CD4-positive, alpha-beta T cell treated with Interleukin-4 for 1 hour (primary cell): ENCODE measurements around the gene PDGFRB.

Experiments used
- DNase-seq, 2 donors: peaks; one replicate each; pipeline ENCODE4 v3.0.0-alpha.2; 2020 to 2022

Gene PDGFRB

GRCh38 chr5:150162142-150162513 lies 6.5 kb upstream of the PDGFRB start:
- DNase-seq, result no peak

GRCh38 chr5:150161242-150162141 lies 5.8 kb upstream of the PDGFRB start:
- peak; percentile 60 to 65 for DNase-seq

GRCh38 chr5:150160448-150161081 lies 4.9 kb upstream of the PDGFRB start:
- DNase-seq, result no peak

GRCh38 chr5:150159741-150160179 lies 4.1 kb upstream of the PDGFRB start:
- no peak for DNase-seq

DNA sequence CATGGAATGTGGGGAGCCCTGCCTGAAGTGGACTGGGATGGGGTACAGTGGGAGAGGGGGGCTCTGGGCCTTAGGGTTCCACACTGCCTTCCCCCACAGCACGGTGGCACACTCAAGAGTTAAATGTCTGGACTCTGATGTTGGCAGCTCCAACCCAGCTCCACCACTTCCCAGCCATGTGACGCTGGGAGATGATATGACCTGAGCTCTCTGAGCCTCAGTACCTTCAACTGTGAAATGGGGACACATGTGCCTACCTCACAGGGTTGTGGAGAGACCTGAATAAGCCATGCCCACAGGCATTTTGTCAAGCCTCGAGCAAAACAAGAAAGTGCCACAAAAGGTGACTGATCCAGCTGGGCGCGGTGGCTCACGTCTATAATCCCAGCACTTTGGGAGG lies 3.4 kb upstream of the PDGFRB start:
- DNase-seq, result no peak

DNA sequence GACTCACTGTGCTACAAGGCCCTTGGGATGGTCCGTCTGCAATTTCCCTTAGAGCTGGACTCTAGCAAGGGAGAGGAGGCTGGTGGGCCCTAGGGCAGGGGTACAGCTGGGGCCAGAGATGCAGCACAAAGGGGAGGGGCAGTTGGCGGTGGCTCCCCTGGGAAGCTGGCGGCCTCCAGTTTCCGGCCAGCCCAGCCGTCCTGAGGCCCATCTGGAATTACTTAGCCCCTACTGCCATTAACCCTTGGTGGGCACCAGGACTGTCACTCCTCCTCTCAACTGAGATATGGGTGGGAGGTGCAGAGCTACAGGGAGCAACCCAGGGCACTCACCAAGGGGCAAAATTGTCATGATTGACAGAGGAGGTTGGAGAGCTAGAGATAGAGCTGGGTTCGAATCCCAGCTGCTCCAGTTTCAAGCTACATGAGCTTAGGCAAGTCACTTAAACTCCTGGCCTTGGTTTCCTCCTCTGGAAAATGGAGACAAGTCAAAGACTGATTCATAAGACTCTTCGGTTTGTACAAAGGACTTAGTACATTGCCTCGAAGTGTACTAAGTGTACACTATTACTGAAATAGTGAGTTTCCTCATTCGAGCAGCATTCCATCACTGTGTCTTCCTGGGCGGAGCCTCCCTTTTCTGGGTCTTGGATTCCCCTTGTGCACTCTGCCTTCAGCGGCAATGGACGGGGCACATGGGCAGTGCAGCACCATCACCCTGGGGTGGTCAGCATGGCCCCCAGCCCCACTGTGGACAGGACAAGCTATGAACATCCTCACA lies 2.7 kb upstream of the PDGFRB start:
- no peak for DNase-seq

DNA sequence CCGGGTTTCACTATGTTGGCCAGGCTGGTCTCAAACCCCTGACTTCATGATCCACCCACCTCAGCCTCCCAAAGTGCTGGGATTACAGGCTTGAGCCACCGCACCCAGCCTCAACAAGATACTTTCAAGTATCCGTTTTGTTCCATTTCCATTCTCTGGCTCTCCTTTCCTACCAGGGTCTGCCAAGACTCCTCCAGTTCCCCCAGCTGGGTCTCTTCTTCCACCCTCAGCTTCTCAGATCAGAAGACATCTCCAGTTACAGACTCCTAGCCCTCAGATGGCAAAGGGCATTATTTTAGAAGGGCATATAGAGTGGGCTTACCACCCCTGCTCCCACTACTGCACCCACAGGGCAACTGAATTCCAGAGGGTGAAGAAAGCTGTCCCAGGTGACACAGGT lies 1.5 kb upstream of the PDGFRB start:
- no peak for DNase-seq

DNA sequence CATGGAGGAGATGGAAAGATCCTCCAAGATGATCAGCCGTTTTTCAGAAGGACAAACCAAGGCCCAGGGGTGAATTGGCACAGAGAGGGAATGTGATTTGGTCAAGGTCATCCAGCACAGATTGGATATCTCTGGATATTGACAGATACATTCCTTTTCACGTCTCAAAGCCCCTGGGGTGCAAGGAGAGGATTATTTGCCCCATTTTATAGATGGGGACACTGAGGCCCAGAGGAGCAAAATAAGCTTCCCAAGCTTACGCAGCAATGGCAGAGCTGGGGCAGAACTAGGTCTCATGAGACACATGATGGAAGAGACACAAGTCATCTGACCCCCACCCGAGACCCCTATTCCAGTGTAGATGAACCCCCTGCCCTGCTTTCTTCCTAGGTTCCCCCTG lies 895 bp upstream of the PDGFRB start:
- DNase-seq, result no peak

GRCh38 chr5:150156027-150156368 lies 353 bp upstream of the PDGFRB start:
- no peak for DNase-seq

DNA sequence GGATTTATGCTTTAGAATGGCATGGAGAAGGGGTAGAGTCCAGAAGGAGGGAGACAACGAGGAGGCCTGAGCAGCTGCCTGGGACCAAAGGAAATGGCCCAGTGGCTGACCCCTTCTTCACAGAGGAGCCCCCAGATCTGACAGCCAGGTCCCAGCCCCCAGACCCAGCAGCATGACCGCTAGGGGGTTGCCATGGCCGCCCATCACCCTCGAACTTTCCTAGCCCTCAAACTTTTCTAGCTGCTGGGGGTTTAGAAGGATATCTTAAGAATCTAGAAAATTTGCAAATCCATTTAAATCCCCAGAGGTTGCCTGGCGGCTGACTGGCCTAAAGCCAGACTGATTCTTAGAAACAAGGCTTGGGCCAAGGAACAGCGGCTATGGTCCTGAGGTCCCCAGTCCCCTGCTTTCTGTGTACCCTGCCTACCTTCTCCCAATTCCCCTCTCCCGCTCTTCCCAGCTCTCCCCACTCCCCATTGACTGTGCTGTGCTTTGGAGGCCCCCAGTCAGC lies 972 bp downstream of the PDGFRB start:
- no peak for DNase-seq

DNA sequence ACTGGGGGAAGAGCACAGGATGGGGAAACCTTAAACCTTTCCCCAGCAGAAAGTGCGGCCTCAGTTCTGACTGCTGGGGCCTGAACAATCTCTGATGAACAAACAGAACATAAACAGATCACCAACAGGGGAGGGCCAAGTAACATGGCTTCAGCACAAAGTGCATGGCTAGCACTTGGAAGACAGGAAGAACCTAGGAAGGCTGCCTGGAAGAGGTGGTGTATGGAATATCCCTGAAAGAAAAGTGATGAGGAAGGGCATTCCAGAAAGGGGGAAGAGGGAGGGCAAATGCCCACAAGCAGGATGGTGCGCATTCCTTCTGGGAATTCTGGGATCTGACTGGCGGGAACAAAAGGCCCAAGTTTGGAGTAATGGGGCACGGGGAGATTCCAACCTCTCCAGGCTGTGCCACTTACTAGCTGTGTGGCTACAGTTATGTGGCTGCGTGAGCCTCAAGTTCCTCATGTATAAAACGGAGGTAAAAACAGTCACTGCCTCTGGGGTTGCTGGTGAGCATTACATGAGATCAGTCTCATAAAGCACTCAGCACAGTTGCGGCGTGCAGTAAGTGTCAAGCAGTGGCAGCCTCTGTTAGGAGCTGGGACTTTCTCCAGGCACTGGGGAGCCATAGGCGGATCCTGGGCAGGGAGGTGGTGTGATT lies 1.6 kb downstream of the PDGFRB start:
- peak; percentile 6 to 13 for DNase-seq

DNA sequence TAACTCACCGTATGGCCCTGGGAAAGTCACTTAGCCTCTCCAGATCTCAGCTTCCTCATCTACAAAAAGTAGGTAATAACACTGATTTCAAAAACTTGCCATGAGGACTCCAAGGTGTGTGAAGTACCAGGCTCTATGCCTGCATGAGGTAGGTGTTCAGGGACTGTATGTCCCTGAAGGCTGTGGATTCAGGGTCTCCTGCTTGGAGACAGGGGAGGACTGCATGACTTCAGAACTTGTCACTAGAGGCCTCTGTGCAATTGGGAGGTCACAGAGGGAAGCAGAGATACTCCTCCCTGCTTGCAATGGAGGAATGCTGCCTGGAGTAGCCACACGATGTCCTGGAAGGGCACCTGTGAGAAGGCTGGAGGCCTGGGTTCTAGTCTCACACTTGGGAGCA lies 2.2 kb downstream of the PDGFRB start:
- no peak for DNase-seq

GRCh38 chr5:150152636-150153462 lies 2.8 kb downstream of the PDGFRB start:
- no peak for DNase-seq

DNA sequence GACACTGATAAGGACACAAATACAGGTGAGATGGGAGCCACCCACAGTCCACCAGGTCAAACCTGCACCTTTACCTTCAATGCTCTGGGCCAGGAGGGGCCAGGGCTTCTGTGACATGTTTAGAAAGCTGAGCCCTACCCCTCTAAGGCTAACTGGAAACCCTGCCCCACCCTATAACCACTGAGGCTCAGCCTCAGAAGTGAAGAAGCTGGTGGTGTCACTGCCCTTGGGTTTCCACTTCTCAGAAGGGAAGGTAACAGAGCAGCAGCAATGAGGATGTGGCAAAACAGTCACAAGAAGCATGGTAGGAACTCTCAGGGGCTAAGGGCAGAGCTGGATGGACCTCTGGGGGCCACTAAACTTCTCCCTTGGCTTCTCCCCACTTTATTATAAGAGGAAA lies 6.0 kb downstream of the PDGFRB start:
- no peak for DNase-seq

DNA sequence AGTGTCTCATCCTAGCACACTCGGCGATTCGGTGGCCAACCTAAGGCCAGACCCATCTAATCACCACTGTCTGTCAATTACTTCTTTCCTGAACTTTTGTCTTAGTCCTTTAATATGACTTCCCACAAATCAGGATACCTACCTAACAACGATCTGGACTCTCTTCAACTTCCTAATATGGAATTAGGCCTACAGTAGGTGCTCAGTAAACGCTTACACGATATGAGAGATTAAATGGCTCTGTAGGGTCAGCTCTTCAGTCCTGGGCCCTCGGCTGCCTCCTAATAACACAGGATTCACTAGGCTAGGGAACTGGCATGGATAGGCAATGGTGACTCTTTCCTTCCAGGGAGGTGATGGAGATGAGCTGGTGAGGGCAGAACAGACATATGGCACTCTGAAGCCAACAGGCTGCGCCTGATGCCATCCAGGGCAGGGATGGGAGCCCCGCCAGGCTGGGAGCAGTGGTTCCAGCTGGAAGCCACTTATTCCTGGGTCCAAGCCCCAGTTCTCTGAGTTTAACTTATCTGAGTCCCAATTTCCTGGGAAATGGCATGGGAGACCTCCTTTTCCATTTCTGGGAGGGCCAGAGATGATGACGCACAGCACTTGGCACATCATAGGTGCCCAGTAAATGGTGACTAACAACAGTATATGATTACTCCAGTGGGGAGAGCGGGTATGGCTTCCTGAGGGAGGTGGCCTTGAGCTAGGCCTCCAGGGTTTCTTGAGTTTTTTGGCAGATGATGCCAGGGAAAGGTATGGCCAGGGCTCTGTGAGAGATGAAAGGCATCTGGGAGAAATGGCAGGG lies 7.3 kb downstream of the PDGFRB start:
- no peak for DNase-seq

DNA sequence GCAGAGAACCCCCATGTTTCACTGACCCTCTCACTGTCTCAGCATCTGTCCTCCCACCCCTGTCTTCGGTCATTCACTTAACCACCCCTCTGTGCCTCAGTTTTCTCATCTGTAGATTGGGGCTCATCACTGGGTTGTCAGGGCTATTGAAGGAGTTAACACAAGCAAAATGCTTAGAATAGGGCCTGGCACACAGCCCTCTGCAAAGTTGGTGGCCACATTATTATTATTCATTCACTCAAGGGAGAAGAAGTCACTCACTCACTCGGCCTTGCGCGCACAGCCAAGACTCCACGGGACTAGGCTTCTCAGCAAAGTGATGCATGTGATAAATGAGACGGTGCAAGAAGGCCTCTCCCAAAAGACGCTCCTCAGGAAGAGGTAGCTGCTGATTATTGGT lies 8.0 kb downstream of the PDGFRB start:
- no peak for DNase-seq

DNA sequence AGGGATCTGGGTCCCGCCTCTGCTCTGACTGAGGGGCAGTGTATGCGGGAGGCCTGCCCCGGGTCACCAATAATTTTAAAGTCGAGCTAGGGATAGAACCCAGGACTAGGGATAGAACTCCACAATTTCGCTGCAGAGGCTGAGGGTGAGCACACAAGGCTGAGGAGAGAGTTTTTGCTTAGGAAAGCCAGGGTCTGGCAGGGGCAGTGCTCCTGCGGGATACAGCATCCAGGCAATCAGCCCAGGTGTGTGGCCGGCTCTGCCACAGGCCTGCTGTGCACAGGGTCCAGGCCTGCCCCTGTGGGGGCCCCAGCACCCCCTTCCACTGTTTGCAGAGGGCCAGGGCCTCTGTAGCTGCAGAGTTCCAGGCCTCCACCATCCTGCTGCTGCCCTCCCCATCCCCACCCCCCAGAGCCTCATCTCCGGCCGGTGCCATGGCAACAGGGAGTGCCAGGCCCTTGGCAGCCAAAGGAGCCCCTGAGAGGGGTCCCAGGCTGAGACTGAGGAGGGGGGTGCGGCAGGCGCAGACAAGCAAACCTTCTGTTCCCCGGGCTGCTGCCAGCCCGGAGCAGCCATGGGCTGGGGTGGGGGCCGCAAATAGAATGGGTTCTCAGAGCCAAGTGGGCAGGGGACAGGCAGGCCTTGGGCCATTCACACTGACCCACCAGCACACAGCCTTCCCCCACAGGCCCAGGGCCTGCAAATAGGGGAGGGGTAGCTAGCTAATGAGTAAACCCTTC lies 8.6 kb downstream of the PDGFRB start:
- DNase-seq, result no peak

DNA sequence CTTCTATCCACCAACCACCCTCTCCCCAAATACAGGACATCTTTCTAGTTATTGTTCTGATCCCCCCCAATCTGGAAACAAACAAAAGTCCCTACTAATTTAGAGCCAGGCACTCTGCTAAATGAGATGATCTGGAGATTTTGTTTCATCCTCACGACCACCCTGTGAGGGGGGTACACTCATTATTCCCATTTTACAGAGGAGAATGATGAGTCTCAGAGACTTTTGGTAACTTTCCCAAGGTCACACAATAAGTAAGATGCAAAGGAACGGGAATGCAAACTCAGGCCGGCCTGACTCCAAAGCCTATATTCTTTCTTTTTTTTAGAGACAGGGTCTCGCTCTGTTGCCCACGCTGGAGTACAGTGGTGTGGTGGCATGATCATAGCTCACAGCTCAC lies 9.4 kb downstream of the PDGFRB start:
- no peak for DNase-seq

GRCh38 chr5:150144879-150145278 lies 10.8 kb downstream of the PDGFRB start:
- DNase-seq, result no peak

DNA sequence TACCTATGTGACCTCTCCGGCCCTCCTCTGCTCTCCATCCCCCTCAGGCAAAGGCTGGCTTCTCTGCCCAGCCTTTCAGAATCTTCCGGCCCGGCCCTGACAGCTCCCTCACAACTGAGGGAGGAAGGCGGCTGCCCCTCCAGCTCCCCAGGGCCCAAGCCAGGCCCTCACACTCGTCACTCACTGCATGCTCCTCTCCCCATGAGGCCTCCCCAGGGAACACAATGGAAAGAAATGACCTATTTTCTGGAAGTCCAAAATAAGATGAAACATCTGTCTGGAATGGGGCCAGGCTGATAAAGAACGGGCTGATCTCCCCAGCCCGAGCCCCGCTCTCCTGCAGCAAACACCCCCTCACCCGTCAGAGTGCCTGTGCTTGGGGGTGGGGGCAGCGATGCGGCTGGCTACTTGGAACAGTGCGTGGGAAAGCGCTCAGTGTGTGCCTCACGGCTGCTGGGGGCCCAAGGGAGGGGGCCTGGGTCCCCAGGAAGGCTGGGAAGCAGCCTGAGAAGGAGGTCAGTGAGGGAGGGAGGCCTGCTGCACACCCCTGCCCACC lies 11.3 kb downstream of the PDGFRB start:
- no peak for DNase-seq
